ENCODE data around the gene LYSMD3.
A peak's percentile ranks its signal among the peaks of the same experiment; 100 is the strongest.

GRCh38 chr5:90474235-90475107 lies 54.9 kb downstream of the LYSMD3 start, which contains the start of the genes MBLAC2 and POLR3G:
- TF ChIP-seq CREB1 (IDR thresholded peaks at IDR 0.05), result peak; percentile 47
- peak; percentile 55; the same call in 1 of the 2 replicates for TF ChIP-seq CREB1 (CRISPR knock-in tag; IDR thresholded peaks at IDR 0.05)
- TF ChIP-seq TBL1XR1 (IDR thresholded peaks at IDR 0.05; ENCODE audit: low read length in 2 of 2), result no peak
- no peak for TF ChIP-seq ZNF512 (tag; IDR thresholded peaks at IDR 0.05)
- no peak for TF ChIP-seq FOXA3 (CRISPR knock-in tag; conservative IDR thresholded peaks at IDR 0.05 in 1 of 2, IDR thresholded peaks at IDR 0.05 in 1 of 2)
- TF ChIP-seq CEBPG (CRISPR knock-in tag; IDR thresholded peaks at IDR 0.05), result 0 out of 2 replicates have a peak, but pooled peaks have one; percentile 34
- TF ChIP-seq CEBPG (tag; conservative IDR thresholded peaks at IDR 0.05 in 1 of 2, IDR thresholded peaks at IDR 0.05 in 1 of 2), result no peak
- peak; percentile 36 to 84 (median 52) for TF ChIP-seq CTCF (IDR thresholded peaks at IDR 0.05 in 2 of 3, conservative IDR thresholded peaks at IDR 0.05 in 1 of 3; ENCODE audit: insufficient read depth in 2 of 3, low read depth in 1 of 3, low read length in 3 of 3)
- no peak for TF ChIP-seq CBX2 (IDR thresholded peaks at IDR 0.05; ENCODE audit: insufficient read depth, low read length, poor library complexity, severe bottlenecking)
- no peak for TF ChIP-seq CBFB (CRISPR knock-in tag; IDR thresholded peaks at IDR 0.05)

Data from K562 (cell line).